H1 (cell line): ENCODE measurements around the gene NFIX. TPM values are rescaled to one million over a fixed set of nuclear protein-coding genes. Genes with fewer than 3 reads are reported as not detected.
A peak's percentile ranks its signal among the peaks of the same experiment; 100 is the strongest.

Experiments
- CTCF ChIA-PET: fragments of 300-600 bp; sonication (Branson Sonifier 250); formaldehyde crosslinking; loops from one replicate; lab custom pipeline; 2021; ENCODE audit not compliant: partially characterized antibody; lab: Charles Lee
- POLR2A ChIA-PET: fragments of 300-600 bp; sonication (Branson Sonifier 250); formaldehyde crosslinking; loops from one replicate; lab custom pipeline; 2021; ENCODE audit warnings: inconsistent platforms; ENCODE audit not compliant: partially characterized antibody; lab: Charles Lee
- DNase-seq, 2 experiments: peaks; one replicate each; pipeline versions ENCODE4 v3.0.0 to v3.0.0-alpha.2; 2010 to 2022; ENCODE audit warnings: low spot score in 2 of 2, low read depth in 1 of 2, mixed read lengths in 1 of 2
- FAIRE-seq: peaks from 2 replicates; lab custom pipeline; 2011; peaks lifted over from hg19 to GRCh38; lab: Jason Lieb, UNC
- H2AFZ ChIP-seq: 2 replicates; pipeline ENCODE4 v1.8.1; 2012; ENCODE audit warnings: low read length, inconsistent platforms
- H2AK5ac ChIP-seq: 2 replicates; pipeline ENCODE4 v1.6.1; 2013; ENCODE audit warnings: low read depth, low read length
- H2BK120ac ChIP-seq: replicated peaks from 2 replicates; pipeline ENCODE3; 2013; ENCODE audit warnings: low read depth, low read length, inconsistent platforms
- H2BK12ac ChIP-seq: 2 replicates; pipeline ENCODE4 v1.6.1; 2013; ENCODE audit warnings: low read depth, low read length
- H2BK15ac ChIP-seq: 2 replicates; pipeline ENCODE4 v1.6.1; 2013; ENCODE audit warnings: low read length
- H2BK20ac ChIP-seq: 2 replicates; pipeline ENCODE4 v1.6.1; 2013; ENCODE audit warnings: low read length
- H2BK5ac ChIP-seq: 2 replicates; pipeline ENCODE4 v1.6.1; 2013; ENCODE audit warnings: low read depth, low read length
- H3K14ac ChIP-seq: 2 replicates; pipeline ENCODE4 v1.6.1; 2013; ENCODE audit warnings: inconsistent platforms; ENCODE audit not compliant: insufficient read length
- H3K18ac ChIP-seq: 2 replicates; pipeline ENCODE4 v1.6.1; 2013; ENCODE audit warnings: low read length; ENCODE audit errors: extremely low read depth
- H3K23ac ChIP-seq: 2 replicates; pipeline ENCODE4 v1.6.1; 2013; ENCODE audit warnings: inconsistent platforms; ENCODE audit not compliant: insufficient read length
- H3K23me2 ChIP-seq: 2 replicates; pipeline ENCODE4 v1.6.1; 2013; ENCODE audit warnings: low read depth, low read length
- H3K27ac ChIP-seq: 2 replicates; pipeline ENCODE4 v1.6.1; 2011; ENCODE audit warnings: low read depth, low read length, inconsistent platforms
- H3K27me3 ChIP-seq, 4 experiments: replicated peaks in 1 of 4; 1 replicate in 1 of 4; 2 replicates in 3 of 4; pipeline versions ENCODE4 v1.6.1 to v1.8.1; 2011 to 2013; ENCODE audit warnings: low read length in 3 of 4, mild to moderate bottlenecking in 3 of 4, inconsistent platforms in 2 of 4, mixed read lengths in 2 of 4, moderate library complexity in 1 of 4; ENCODE audit not compliant: control insufficient read depth in 3 of 4, insufficient read depth in 3 of 4; ENCODE audit errors: extremely low read depth in 1 of 4
- H3K36me3 ChIP-seq, 4 experiments: 2 replicates each; pipeline versions ENCODE4 v1.6.1 to v1.8.1; 2011 to 2013; ENCODE audit warnings: mild to moderate bottlenecking in 4 of 4, low read length in 3 of 4, moderate library complexity in 2 of 4, control low read depth in 1 of 4, inconsistent platforms in 1 of 4; ENCODE audit not compliant: insufficient read depth in 4 of 4, control insufficient read depth in 2 of 4
- H3K4ac ChIP-seq: replicated peaks from 2 replicates; pipeline ENCODE3; 2013; ENCODE audit warnings: low read length, low read depth, mixed read lengths, inconsistent platforms; ENCODE audit not compliant: insufficient read length
- H3K4me1 ChIP-seq, 4 experiments: replicated peaks in 1 of 4; 1 replicate in 1 of 4; 2 replicates in 3 of 4; pipeline versions ENCODE4 v1.6.1 to v1.8.1; 2011 to 2013; ENCODE audit warnings: low read length in 3 of 4, inconsistent platforms in 2 of 4, mixed read lengths in 1 of 4; ENCODE audit not compliant: insufficient read depth in 4 of 4, control insufficient read depth in 3 of 4
- H3K4me2 ChIP-seq, 2 experiments: 2 replicates each; pipeline versions ENCODE4 v1.6.1 to v1.8.1; 2011 to 2013; ENCODE audit warnings: low read depth in 2 of 2, low read length in 2 of 2, control low read depth in 1 of 2, inconsistent platforms in 1 of 2, mild to moderate bottlenecking in 1 of 2; ENCODE audit not compliant: insufficient read depth in 1 of 2
- H3K4me3 ChIP-seq, 4 experiments: fragments of 200-600, 300-600 bp in 1 of 4; sonication (generic), shearing (Covaris generic), sonication (Bioruptor Twin) in 1 of 4; 2 replicates each; pipeline versions ENCODE4 v1.5.1 to v1.8.1; 2011 to 2016; ENCODE audit warnings: low read length in 4 of 4, low read depth in 3 of 4, control low read depth in 2 of 4, inconsistent platforms in 2 of 4, mild to moderate bottlenecking in 2 of 4, mixed read lengths in 1 of 4, moderate library complexity in 1 of 4; ENCODE audit not compliant: insufficient read depth in 2 of 4; ENCODE audit errors: extremely low read depth in 1 of 4
- H3K56ac ChIP-seq: replicated peaks from 2 replicates; pipeline ENCODE3; 2013; ENCODE audit warnings: low read depth, mild to moderate bottlenecking, mixed read lengths, low read length, inconsistent platforms; ENCODE audit not compliant: insufficient read length
- H3K79me1 ChIP-seq: 2 replicates; pipeline ENCODE4 v1.6.1; 2013; ENCODE audit warnings: low read depth, low read length, control low read depth
- H3K79me2 ChIP-seq, 2 experiments: 2 replicates each; pipeline versions ENCODE4 v1.6.1 to v1.8.1; 2012 to 2013; ENCODE audit warnings: low read length in 2 of 2, mild to moderate bottlenecking in 2 of 2, inconsistent platforms in 1 of 2; ENCODE audit not compliant: insufficient read depth in 2 of 2, control insufficient read depth in 1 of 2
- H3K9ac ChIP-seq, 4 experiments: replicated peaks in 1 of 4; 1 replicate in 1 of 4; 2 replicates in 3 of 4; pipeline versions ENCODE4 v1.6.1 to v1.8.1; 2011 to 2013; ENCODE audit warnings: low read depth in 3 of 4, low read length in 3 of 4, control low read depth in 2 of 4, mild to moderate bottlenecking in 2 of 4, moderate library complexity in 2 of 4, inconsistent platforms in 1 of 4; ENCODE audit errors: extremely low read depth in 1 of 4
- H3K9me3 ChIP-seq, 2 experiments: 2 replicates each; pipeline versions ENCODE4 v1.6.1 to v1.8.1; 2012 to 2013; ENCODE audit warnings: mild to moderate bottlenecking in 2 of 2, moderate library complexity in 2 of 2, control low read depth in 1 of 2, inconsistent platforms in 1 of 2, low read depth in 1 of 2, low read length in 1 of 2, mixed read lengths in 1 of 2; ENCODE audit not compliant: insufficient read depth in 2 of 2
- H4K20me1 ChIP-seq, 2 experiments: replicated peaks in 1 of 2; 2 replicates each; pipeline versions ENCODE3 to v1.8.1; 2011 to 2013; ENCODE audit warnings: inconsistent platforms in 2 of 2, low read length in 2 of 2, mild to moderate bottlenecking in 1 of 2; ENCODE audit not compliant: insufficient read depth in 2 of 2, control insufficient read depth in 1 of 2
- H4K5ac ChIP-seq: 2 replicates; pipeline ENCODE4 v1.6.1; 2013; ENCODE audit warnings: low read length, low read depth, mixed read lengths, inconsistent platforms; ENCODE audit not compliant: insufficient read length
- H4K8ac ChIP-seq: 2 replicates; pipeline ENCODE4 v1.8.0; 2013; ENCODE audit warnings: mild to moderate bottlenecking, moderate library complexity, low read length, inconsistent platforms; ENCODE audit not compliant: insufficient read depth; ENCODE audit errors: extremely low read depth
- H4K91ac ChIP-seq: replicated peaks from 2 replicates; pipeline ENCODE3; 2013; ENCODE audit warnings: low read length, mixed read lengths, inconsistent platforms; ENCODE audit not compliant: insufficient read length
- ATF3 ChIP-seq: IDR thresholded peaks from 2 replicates; pipeline ENCODE4 v1.6.1; 2011; ENCODE audit warnings: low read depth, mild to moderate bottlenecking, low read length; ENCODE audit not compliant: insufficient read depth
- BACH1 ChIP-seq: IDR thresholded peaks from 2 replicates; pipeline ENCODE4 v1.6.1; 2012; ENCODE audit warnings: low read length, improper control_type of control experiment
- CTCF ChIP-seq, 3 experiments: IDR thresholded peaks; 1 replicate in 2 of 3; 2 replicates in 1 of 3; pipeline versions ENCODE4 v1.5.1 to v1.6.1; 2011; ENCODE audit warnings: low read length in 3 of 3, mild to moderate bottlenecking in 3 of 3, inconsistent platforms in 2 of 3, low read depth in 1 of 3, moderate library complexity in 1 of 3; ENCODE audit not compliant: insufficient read depth in 1 of 3; ENCODE audit errors: control extremely low read depth in 1 of 3
- EZH2 ChIP-seq: fragments of 200-600 bp; sonication (generic); IDR thresholded peaks from 2 replicates; pipeline ENCODE4 v1.7.1; 2012; ENCODE audit warnings: low read depth, mild to moderate bottlenecking, moderate library complexity, low read length, inconsistent platforms; ENCODE audit not compliant: severe bottlenecking
- JUN ChIP-seq: IDR thresholded peaks from 2 replicates; pipeline ENCODE4 v1.6.1; 2011; ENCODE audit warnings: low read depth, mild to moderate bottlenecking, improper control_type of control experiment, low read length
- MAX ChIP-seq: IDR thresholded peaks from 2 replicates; pipeline ENCODE4 v1.6.1; 2012; ENCODE audit warnings: inconsistent platforms
- POU5F1 ChIP-seq: IDR thresholded peaks from 2 replicates; pipeline ENCODE4 v1.6.1; 2011; ENCODE audit warnings: low read depth, mild to moderate bottlenecking, low read length, moderate library complexity
- RXRA ChIP-seq: IDR thresholded peaks from 2 replicates; pipeline ENCODE4 v1.6.1; 2011; ENCODE audit warnings: low read depth, mild to moderate bottlenecking, low read length, moderate library complexity; ENCODE audit not compliant: insufficient read depth
- SUZ12 ChIP-seq: fragments of 200-600 bp; sonication (generic); IDR thresholded peaks from 2 replicates; pipeline ENCODE4 v1.6.1; 2012; ENCODE audit warnings: mild to moderate bottlenecking, inconsistent platforms, low read length, moderate library complexity, mixed read lengths
- TBP ChIP-seq: IDR thresholded peaks from 2 replicates; pipeline ENCODE4 v1.6.1; 2011; ENCODE audit warnings: low read depth, low read length, improper control_type of control experiment
- TEAD4 ChIP-seq: IDR thresholded peaks from 2 replicates; pipeline ENCODE4 v1.6.1; 2012; ENCODE audit warnings: low read depth, low read length, inconsistent platforms, mixed read lengths
- WGBS, 2 experiments: shearing (Covaris generic) in 1 of 2; methylation state at CpG; one replicate each; pipeline versions ENCODE4 v1.1.6 to v1.1.7; 2013 to 2015; ENCODE audit warnings: low lambda C conversion rate in 2 of 2, mixed read lengths in 2 of 2, inconsistent platforms in 1 of 2, low coverage in 1 of 2, missing lambda C conversion rate in 1 of 2; ENCODE audit not compliant: insufficient replicate concordance in 2 of 2, insufficient coverage in 1 of 2, insufficient read length in 1 of 2; ENCODE audit errors: extremely low coverage in 1 of 2, missing lambda C conversion rate in 1 of 2; 5-methylcytosine and 5-hydroxymethylcytosine counted together
- polyA plus RNA-seq, 7 experiments: library from polyadenylated mRNA; depleted of rRNA in 3 of 7; stranded (reverse) in 5 of 7; unstranded in 2 of 7; fragments of >200 nt in 5 of 7; fragments of 200-250 nt in 2 of 7; gene quantifications; 1 replicate in 5 of 7; 2 replicates in 1 of 7; 4 replicates in 1 of 7; pipeline versions ENCODE4 v1.2.1 to v1.2.3, GENCODE V29; 2011 to 2013; ENCODE audit warnings: missing spikeins in 2 of 7, mixed read lengths in 2 of 7
- total RNA-seq: library from RNA; stranded (reverse); fragmentation: NEBNext Ultra II Directional; extraction: Animal tissue kit (Norgen Biotek cat#: 25700); gene quantifications from 2 replicates; pipeline ENCODE4 v1.2.1, GENCODE V29; 2021

NFIX gene
- total and polyA plus RNA-seq, 2 of the 8 experiments (the other 6 are each of a cell fraction or from before 2014, with no cell fraction given), result 0.03 to 0.20 TPM

- Histone ChIP-seq H3K27ac (no peak overlapping the region), H2AK5ac (no peak overlapping the region), H3K14ac (no peak overlapping the region), H3K56ac (no peak overlapping the region), H3K4me3 (no peak overlapping the region), H3K4me1 (peaks cover 0 to 13% (median 5%) of the 10 kb centered on the region in 4 experiments; a peak in 4 of 7 replicates), H3K18ac (no peak overlapping the region), H2BK120ac (no peak overlapping the region), H3K9ac (no peak overlapping the region), H3K36me3 (no peaks in the 10 kb centered on the region), H2BK12ac (0 out of 2 replicates have a peak overlapping the region, but pooled peaks have one; percentile 27), H2BK15ac (no peak overlapping the region), H4K5ac (no peak overlapping the region), H3K23ac (no peak overlapping the region), H3K4me2 (no peak overlapping the region), H3K79me2 (no peaks in the 10 kb centered on the region), H2BK5ac (no peak overlapping the region), H3K23me2 (peaks cover 26% of the 10 kb centered on the region), H4K8ac (no peak overlapping the region), H2AFZ (no peak overlapping the region), H3K9me3 (no peaks in the 10 kb centered on the region), H2BK20ac (no peak overlapping the region), H3K27me3 (peaks cover 2 to 59% (median 52%) of the 10 kb centered on the region in 4 experiments), H4K91ac (no peak overlapping the region), H3K4ac (no peak overlapping the region), H3K79me1 (no peaks in the 10 kb centered on the region), H4K20me1 (peaks cover 0 to 26% of the 10 kb centered on the region in 2 experiments)
- FAIRE-seq (no peak), DNase-seq (no peak)
- POLR2A ChIA-PET, result no interaction called here
- WGBS, 2 experiments, result 74% methylated on average over 3 of the region's 3 CpGs; no CpG with 5 or more reads in 1 of the 2 experiments
- CTCF ChIA-PET, result interaction anchor here (1.5 to 16.3 kb wide), 4 partner anchors 72 to 117 kb away, joined by 3 to 431 read pairs (median 44); no protein-coding TSS in a partner anchor
- TF ChIP-seq SUZ12, result no peak
- no peak for TF ChIP-seq RXRA
- TF ChIP-seq EZH2, result no peak
- no peak for TF ChIP-seq BACH1
- no peak for TF ChIP-seq TEAD4
- no peak for TF ChIP-seq JUN
- no peak for TF ChIP-seq POU5F1
- no peak for TF ChIP-seq TBP
- no peak for TF ChIP-seq ATF3
- no peak for TF ChIP-seq CTCF (IDR thresholded peaks at IDR 0.05; ENCODE audit: control extremely low read depth in 1 of 3, insufficient read depth in 1 of 3, low read depth in 1 of 3, low read length in 3 of 3)
- TF ChIP-seq MAX, result no peak
Measured at GRCh38 chr19:12987190-12987589, 8.1 kb upstream of the NFIX start.
